Natural killer cell (primary cell): Measurements from ENCODE around the gene STX2. TPM values are rescaled to one million over a fixed set of nuclear protein-coding genes. Genes with fewer than 3 reads are reported as not detected.

Source experiments
- ATAC-seq, 3 donors: fragments of 150-1000 bp in 2 of 3; fragments of 200-7000 bp in 1 of 3; cut with Tn5 transposase; 1 replicate in 1 of 3; 2 replicates in 2 of 3; pipeline ENCODE4 v1.10.0; 2021; ENCODE audit warnings: mild to moderate bottlenecking in 2 of 3, moderate library complexity in 2 of 3
- DNase-seq, 2 donors: peaks; one replicate each; pipeline versions ENCODE4 v3.0.0 to v3.0.0-alpha.2; 2013 to 2021; ENCODE audit warnings: mixed read lengths in 1 of 2
- H3K27ac ChIP-seq: one replicate; pipeline ENCODE4 v1.5.1; 2013; ENCODE audit warnings: mild to moderate bottlenecking, low read length
- H3K27me3 ChIP-seq: one replicate; pipeline ENCODE4 v1.6.1; 2013; ENCODE audit warnings: low read length; ENCODE audit not compliant: control insufficient read depth, insufficient read depth
- H3K36me3 ChIP-seq: one replicate; pipeline ENCODE4 v1.6.1; 2013; ENCODE audit warnings: low read length; ENCODE audit not compliant: control insufficient read depth, insufficient read depth
- H3K4me1 ChIP-seq: one replicate; pipeline ENCODE4 v1.6.1; 2013; ENCODE audit warnings: low read length; ENCODE audit not compliant: control insufficient read depth, insufficient read depth
- H3K4me3 ChIP-seq: one replicate; pipeline ENCODE4 v1.5.1; 2013; ENCODE audit warnings: low read length
- H3K9me3 ChIP-seq: one replicate; pipeline ENCODE4 v1.6.1; 2013; ENCODE audit warnings: low read length; ENCODE audit not compliant: control insufficient read depth, insufficient read depth
- H3K27ac Mint-ChIP-seq, 2 donors: one replicate each; pipeline ENCODE4 v1.8.0; 2022; ENCODE audit warnings: mild to moderate bottlenecking in 2 of 2, mixed read lengths in 2 of 2, moderate library complexity in 1 of 2
- H3K27me3 Mint-ChIP-seq, 2 donors: one replicate each; pipeline ENCODE4 v1.8.0; 2022; ENCODE audit warnings: low read depth in 2 of 2, mixed read lengths in 2 of 2
- H3K36me3 Mint-ChIP-seq: one replicate; pipeline ENCODE4 v1.8.0; 2022; ENCODE audit warnings: mixed read lengths
- H3K4me1 Mint-ChIP-seq, 2 donors: one replicate each; pipeline ENCODE4 v1.8.0; 2022; ENCODE audit warnings: mixed read lengths in 2 of 2
- H3K4me3 Mint-ChIP-seq: one replicate; pipeline ENCODE4 v1.8.0; 2022; ENCODE audit warnings: mild to moderate bottlenecking, moderate library complexity, mixed read lengths
- H3K9me3 Mint-ChIP-seq, 2 donors: one replicate each; pipeline ENCODE4 v1.8.0; 2022; ENCODE audit warnings: mixed read lengths in 2 of 2
- WGBS: methylation state at CpG from one replicate; pipeline ENCODE4 v1.1.7; 2013; ENCODE audit warnings: missing lambda C conversion rate; ENCODE audit not compliant: insufficient coverage; 5-methylcytosine and 5-hydroxymethylcytosine counted together
- intact Hi-C: fragments of 100-400 bp; cut with micrococcal nuclease; formaldehyde crosslinking; loops from one replicate; pipeline ENCODE4 v1.14.2; 2022
- total RNA-seq, 4 donors: library from RNA; stranded (reverse); fragments of 120-200 nt in 1 of 4; gene quantifications; one replicate each; pipeline versions ENCODE4 v1.2.3 to v1.2.4, GENCODE V29; 2013 to 2022
- TF ChIP-seq, protein P1 (sequence below): fragments of 200-600 bp; IDR thresholded peaks from one replicate; pipeline ENCODE4 v1.8.0; 2022; ENCODE audit warnings: antibody characterized with exemption

STX2 gene
- total RNA-seq, 3 donors from 2014 or later (not counting 1 experiment from before 2014, with no cell fraction given): 7.9 to 14.4 (median 14.1) TPM

DNA sequence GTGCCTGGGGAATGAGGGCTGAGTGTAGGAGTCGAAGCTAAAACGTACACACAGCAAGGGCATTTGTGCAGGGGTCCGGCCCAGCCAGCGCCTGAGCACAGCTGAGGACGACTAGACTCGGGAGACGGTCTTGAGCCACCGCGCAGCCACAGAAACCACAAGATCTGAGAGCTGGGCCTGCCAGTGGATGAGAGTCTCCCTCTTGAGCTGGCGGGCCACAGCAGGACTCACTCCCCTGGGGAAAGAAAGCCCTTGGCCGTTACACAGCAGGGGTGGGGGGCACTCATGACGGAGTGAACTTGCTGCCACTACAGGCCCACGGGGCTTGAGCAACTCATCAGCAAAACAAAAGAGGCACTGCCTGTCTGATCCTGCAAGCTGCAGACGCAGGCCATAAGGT lies 23.0 kb downstream of the STX2 start:
- peak overlapping the region in 1 of 2 donors; percentile 18 for H3K27ac Mint-ChIP-seq
- no peaks in the 10 kb centered on the region for H3K36me3 Mint-ChIP-seq
- no peaks in the 10 kb centered on the region for H3K27me3 ChIP-seq
- no peak overlapping the region for H3K4me3 Mint-ChIP-seq
- peaks cover 15% of the 10 kb centered on the region for H3K4me1 ChIP-seq
- H3K9me3 Mint-ChIP-seq: no peaks in the 10 kb centered on the region
- H3K36me3 ChIP-seq: peaks cover 3% of the 10 kb centered on the region
- H3K27ac ChIP-seq: no peak overlapping the region
- WGBS: 84% methylated on average over 14 of the region's 14 CpGs
- no peak overlapping the region for H3K4me3 ChIP-seq
- H3K4me1 Mint-ChIP-seq: peaks cover 6 to 16% of the 10 kb centered on the region in 2 donors
- intact Hi-C loops: no loop called here
- H3K27me3 Mint-ChIP-seq: no peaks in the 10 kb centered on the region
- TF ChIP-seq, protein P1, sequence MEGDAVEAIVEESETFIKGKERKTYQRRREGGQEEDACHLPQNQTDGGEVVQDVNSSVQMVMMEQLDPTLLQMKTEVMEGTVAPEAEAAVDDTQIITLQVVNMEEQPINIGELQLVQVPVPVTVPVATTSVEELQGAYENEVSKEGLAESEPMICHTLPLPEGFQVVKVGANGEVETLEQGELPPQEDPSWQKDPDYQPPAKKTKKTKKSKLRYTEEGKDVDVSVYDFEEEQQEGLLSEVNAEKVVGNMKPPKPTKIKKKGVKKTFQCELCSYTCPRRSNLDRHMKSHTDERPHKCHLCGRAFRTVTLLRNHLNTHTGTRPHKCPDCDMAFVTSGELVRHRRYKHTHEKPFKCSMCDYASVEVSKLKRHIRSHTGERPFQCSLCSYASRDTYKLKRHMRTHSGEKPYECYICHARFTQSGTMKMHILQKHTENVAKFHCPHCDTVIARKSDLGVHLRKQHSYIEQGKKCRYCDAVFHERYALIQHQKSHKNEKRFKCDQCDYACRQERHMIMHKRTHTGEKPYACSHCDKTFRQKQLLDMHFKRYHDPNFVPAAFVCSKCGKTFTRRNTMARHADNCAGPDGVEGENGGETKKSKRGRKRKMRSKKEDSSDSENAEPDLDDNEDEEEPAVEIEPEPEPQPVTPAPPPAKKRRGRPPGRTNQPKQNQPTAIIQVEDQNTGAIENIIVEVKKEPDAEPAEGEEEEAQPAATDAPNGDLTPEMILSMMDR: no peak
- H3K9me3 ChIP-seq: no peaks in the 10 kb centered on the region
- DNase-seq (no peak), ATAC-seq (no peak)

DNA sequence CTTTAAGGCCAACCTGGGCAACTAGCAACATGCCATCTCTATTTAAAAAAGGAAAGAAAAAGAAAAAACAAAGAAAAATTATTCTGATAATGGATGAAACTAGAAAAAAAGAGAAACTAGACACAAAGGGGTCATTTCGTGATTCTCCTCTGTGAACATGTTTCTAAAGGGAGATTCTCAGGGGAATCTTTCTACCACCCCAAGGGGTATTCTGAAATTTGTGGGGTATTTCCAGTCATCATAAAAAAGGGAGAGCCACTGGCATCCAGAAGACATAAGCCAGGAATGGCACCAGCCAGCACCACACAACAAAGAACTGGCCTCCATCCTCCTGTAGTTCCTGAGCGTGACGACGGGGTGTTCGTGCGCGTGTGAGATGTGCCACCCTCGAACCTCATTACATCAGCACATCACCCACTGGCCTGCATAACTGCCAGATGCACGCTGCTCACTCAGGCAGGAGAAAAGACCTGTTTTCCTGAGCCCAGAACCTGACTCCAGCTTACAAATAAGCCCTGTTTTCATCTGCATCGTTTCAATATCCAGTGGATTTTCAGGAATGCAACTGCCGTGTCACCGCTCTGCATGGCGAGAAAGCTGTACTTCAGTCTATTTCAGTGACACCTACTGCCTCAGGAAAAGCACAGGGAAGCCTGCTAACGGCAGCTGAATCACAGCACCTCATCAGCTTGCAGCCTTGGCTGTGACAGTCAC lies 23.9 kb downstream of the STX2 start:
- Histone ChIP-seq H3K27me3 (no peaks in the 10 kb centered on the region), H3K4me1 (peaks cover 15% of the 10 kb centered on the region), H3K9me3 (no peaks in the 10 kb centered on the region), H3K36me3 (peaks cover 7% of the 10 kb centered on the region), H3K4me3 (no peak overlapping the region), H3K27ac (no peak overlapping the region)
- ATAC-seq: no peak
- Mint-ChIP-seq H3K4me3 (no peak overlapping the region), H3K36me3 (no peaks in the 10 kb centered on the region), H3K4me1 (peaks cover 6 to 16% of the 10 kb centered on the region in 2 donors), H3K27me3 (no peaks in the 10 kb centered on the region), H3K27ac (peak overlapping the region in 1 of 2 donors; percentile 18), H3K9me3 (no peaks in the 10 kb centered on the region)
- intact Hi-C loops: no loop called here
- TF ChIP-seq, protein P1: no peak
- no peak for DNase-seq
- WGBS: 94% methylated on average over 14 of the region's 14 CpGs

DNA sequence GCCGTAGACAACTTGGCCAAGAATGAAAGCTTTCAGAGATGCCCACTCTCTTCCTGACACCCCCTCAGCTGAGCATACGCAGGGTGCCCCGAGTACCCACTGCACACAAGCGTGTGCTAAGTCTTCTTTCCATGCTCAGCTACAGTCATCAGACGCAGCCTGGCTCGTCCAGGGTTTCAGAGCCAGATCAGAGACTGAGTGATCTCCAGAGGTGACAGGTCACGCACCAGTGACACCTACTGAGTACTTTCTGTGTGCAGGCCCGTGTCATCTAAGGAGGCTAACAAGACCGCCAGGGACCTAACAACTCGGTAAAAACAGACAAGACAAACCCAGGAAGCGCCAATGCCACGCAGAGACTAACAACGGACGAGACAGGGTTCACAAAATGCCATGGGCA lies 25.1 kb downstream of the STX2 start:
- Histone ChIP-seq H3K9me3 (no peaks in the 10 kb centered on the region), H3K27ac (no peak overlapping the region), H3K4me3 (no peak overlapping the region), H3K36me3 (peaks cover 7% of the 10 kb centered on the region), H3K4me1 (peaks cover 12% of the 10 kb centered on the region), H3K27me3 (no peaks in the 10 kb centered on the region)
- peaks cover 6 to 16% of the 10 kb centered on the region in 2 donors for H3K4me1 Mint-ChIP-seq
- DNase-seq (no peak), ATAC-seq (no peak)
- no peaks in the 10 kb centered on the region for H3K9me3 Mint-ChIP-seq
- no peaks in the 10 kb centered on the region for H3K27me3 Mint-ChIP-seq
- H3K36me3 Mint-ChIP-seq: no peaks in the 10 kb centered on the region
- H3K4me3 Mint-ChIP-seq: no peak overlapping the region
- TF ChIP-seq, protein P1: no peak
- no peak overlapping the region for H3K27ac Mint-ChIP-seq
- 92% methylated on average over 14 of the region's 14 CpGs for WGBS
- intact Hi-C loops: no loop called here

DNA sequence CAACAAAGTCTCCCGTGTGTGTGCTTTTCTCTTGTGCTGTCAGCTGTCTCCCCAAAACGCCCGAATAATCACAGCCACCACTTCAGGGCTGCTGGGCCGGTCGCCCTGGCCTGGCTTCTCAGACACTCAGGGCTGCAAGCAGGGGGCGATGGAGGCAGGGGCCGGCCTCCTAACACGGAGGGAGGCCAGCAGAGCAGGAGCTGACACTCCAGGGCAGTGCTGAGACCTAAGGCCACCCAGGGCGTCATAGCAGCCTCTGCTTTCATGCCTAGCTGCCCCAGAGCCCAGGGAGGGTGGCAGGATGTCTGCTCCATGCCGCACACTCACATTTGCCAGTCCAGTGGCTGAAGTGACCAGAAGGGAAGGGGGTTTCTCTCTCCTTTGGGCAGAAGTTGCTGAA lies 25.6 kb downstream of the STX2 start:
- Mint-ChIP-seq H3K4me3 (no peak overlapping the region), H3K9me3 (no peaks in the 10 kb centered on the region), H3K4me1 (peaks cover 3 to 13% of the 10 kb centered on the region in 2 donors), H3K27ac (no peak overlapping the region), H3K36me3 (peaks cover 1% of the 10 kb centered on the region), H3K27me3 (no peaks in the 10 kb centered on the region)
- intact Hi-C loops: no loop called here
- DNase-seq (no peak), ATAC-seq (no peak)
- TF ChIP-seq, protein P1: no peak
- WGBS: 94% methylated on average over 10 of the region's 10 CpGs
- Histone ChIP-seq H3K9me3 (no peaks in the 10 kb centered on the region), H3K4me1 (peaks cover 8% of the 10 kb centered on the region), H3K27ac (no peak overlapping the region), H3K4me3 (no peak overlapping the region), H3K36me3 (peaks cover 7% of the 10 kb centered on the region), H3K27me3 (no peaks in the 10 kb centered on the region)
